Embryonic facial prominence (tissue), 1 donor: ENCODE results near the gene VIL1.
A peak's percentile ranks its signal among the peaks of the same experiment; 100 is the strongest.

ENCODE experiments used
- DNase-seq: peaks from one replicate; pipeline ENCODE4 v3.0.0-alpha.2; 2016; ENCODE audit errors: extremely low spot score

VIL1 gene

GRCh38 chr2:218405086-218405745, 13.7 kb upstream of the VIL1 start:
- DNase-seq: no peak

DNA sequence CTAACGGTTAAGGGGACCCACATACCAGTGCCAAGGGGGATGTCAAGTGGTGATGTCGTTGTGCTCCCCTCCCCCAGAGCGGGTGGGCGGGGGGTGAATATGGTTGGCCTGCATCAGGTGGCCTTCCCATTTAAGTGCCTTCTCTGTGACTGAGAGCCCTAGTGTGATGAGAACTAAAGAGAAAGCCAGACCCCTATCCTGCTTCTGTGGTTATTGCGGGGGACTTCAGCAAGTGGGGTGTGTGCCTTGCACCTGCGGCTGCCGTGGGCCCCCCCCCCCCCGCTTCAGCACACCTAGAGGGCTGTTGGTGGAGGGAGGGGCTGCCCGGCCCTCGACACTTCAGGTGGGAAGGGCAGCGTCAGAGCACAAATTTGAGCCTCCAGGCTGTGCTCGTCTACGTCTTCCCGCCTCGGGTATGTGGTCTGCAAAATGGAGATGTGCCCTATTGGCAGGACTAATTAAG, 13.1 kb upstream of the VIL1 start:
- DNase-seq: no peak

DNA sequence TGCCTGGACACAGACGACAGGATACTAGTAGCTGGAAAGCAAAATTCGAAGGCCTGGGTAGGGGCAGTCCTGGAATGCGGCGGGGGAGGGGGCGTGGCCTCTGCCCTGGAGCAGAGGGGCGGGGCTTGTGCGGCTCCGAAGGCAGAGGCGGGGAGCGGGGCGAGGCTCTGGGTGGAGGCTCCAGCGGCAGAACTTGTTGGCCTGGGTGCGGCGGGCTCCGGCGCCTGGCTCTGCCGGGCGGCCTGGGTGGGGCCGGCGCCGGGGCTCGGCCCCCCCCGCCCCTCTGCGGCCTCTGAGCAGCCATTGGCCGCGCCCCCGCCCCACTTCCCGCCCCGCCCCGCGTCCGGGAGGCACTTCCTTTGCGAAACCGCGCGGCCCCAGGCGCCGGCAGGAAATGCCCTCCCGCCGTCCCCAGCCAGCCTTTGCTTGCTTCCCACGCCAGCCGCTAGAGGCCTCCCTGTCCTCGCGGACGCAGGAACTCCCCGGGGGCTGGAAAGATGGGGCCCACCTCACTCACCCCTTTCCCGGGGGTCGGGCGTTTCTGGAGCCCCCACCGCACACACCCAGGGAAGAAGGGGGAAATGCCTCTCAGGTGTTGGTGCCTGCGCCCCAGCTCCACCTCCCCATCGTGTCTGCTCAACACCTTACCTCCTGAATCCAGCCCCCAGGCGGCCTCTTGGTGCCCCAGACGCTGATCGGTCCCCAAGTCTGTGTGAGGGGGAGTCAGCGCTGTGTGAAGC, 12.5 kb upstream of the VIL1 start:
- DNase-seq: peak; percentile 87

DNA sequence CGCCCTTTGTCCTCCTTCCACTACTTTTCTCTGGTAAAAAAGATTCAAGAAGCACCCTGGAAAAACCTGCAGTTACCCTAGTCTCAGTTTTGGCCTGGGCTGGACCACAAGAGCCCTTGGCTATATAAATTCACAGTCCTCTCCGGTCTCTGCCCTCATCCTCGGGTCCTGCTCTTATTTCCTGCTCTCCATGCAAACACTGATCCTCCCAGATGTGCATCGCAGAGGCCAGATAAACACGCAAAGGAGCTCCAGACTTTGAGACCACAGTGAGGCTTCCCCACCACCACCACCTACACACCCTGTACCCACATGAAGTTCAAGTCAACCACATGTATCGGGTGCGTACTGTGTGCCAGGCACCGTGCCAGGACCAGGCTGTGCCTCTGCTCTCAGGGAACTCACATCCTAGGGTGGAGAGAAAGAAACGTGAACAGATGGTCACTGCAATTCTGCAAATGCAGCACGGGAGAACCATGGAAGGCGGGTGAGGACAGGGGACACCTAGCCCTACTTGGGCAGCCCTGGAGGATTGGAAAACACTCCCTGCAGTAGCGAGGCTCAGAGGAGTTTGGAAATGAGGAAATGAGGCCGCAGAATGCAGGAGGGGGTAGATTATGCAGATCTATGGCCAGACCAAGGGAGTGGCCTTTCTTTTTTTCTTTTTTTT, 11.8 kb upstream of the VIL1 start:
- no peak for DNase-seq

- no peak for DNase-seq
Observed at GRCh38 chr2:218407717-218408116, 11.2 kb upstream of the VIL1 start.

DNA sequence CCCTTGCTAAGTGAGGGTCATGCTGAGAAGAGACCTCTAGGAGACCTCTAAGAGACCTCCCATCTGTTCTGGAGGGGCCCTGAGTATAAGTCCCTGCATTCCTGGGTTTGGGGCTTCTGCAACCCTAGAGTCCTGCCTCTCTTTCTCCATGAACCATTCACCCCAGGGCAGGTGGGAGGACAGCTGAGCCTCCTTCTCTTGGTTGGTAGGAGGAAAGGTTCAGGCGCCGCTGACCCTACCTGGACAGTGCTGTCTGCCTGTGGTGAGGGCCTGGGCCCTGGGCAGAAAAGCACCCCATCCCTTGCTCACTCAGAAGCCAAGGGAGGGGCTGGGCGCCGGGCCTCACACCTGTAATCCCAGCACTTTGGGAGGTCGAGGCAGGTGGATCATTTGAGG, 604 bp upstream of the VIL1 start:
- no peak for DNase-seq

- no peak for DNase-seq
Observed at GRCh38 chr2:218419630-218420216, 800 bp downstream of the VIL1 start.

GRCh38 chr2:218421027-218421426, 2.1 kb downstream of the VIL1 start:
- DNase-seq: no peak

- no peak for DNase-seq
Observed at GRCh38 chr2:218422403-218423086, 3.6 kb downstream of the VIL1 start.

- no peak for DNase-seq
Observed at GRCh38 chr2:218423584-218423983, 4.7 kb downstream of the VIL1 start.

DNA sequence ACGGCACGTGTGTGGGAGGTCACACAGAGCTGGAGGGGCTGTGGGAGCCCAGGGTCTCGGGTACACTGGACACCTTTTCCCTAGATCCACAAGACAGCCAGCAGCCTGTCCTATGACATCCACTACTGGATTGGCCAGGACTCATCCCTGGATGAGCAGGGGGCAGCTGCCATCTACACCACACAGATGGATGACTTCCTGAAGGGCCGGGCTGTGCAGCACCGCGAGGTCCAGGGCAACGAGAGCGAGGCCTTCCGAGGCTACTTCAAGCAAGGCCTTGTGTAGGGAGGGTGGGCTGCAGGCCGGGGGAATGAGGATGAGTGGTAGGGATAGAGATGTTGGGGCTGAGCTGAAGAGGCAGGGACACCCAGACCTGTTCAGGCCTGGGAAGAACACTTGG, 6.6 kb downstream of the VIL1 start:
- DNase-seq: no peak

- no peak for DNase-seq
Observed at GRCh38 chr2:218427741-218428140, 8.8 kb downstream of the VIL1 start.

DNA sequence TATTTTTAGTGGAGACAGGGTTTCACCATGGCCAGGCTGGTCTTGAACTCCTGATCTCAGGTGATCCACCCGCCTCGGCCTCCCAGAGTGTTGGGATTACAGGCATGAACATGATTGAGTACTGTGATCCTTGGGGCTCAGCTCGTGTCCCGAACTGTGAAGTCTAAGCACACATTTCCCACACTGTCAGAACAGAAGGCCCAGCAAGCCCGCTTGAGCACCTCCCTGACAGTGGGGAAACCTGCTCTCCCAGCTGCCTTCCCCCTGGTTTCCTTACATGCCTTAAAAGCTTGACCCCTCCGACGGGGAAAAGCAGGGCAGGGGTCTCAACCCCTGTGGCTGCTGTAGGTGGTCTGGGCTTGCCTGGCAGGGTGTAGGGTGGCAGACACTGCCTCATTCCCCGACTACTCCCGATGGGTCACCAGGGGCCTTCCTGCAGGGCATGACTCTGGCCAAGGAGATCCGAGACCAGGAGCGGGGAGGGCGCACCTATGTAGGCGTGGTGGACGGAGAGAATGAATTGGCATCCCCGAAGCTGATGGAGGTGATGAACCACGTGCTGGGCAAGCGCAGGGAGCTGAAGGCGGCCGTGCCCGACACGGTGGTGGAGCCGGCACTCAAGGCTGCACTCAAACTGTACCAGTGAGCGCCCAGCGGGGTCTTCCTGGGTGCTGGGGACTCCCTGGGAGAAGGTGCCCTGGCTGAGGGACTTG, 10.1 kb downstream of the VIL1 start:
- DNase-seq: no peak

- no peak for DNase-seq
Observed at GRCh38 chr2:218429911-218430692, 11.2 kb downstream of the VIL1 start.

DNA sequence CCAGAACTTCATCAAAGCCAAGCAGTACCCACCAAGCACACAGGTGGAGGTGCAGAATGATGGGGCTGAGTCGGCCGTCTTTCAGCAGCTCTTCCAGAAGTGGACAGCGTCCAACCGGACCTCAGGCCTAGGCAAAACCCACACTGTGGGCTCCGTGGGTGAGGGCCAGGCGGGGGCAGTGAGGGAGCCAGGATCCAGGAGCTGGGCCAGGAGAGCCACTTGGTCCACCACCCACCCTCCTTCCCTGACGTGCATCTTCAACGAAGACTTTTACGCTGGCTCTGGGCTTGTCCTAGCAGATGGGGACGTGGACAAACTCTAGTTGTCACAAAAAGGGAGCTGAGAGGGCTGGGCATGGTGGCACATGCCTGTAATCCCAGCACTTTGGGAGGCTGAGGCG, 11.8 kb downstream of the VIL1 start:
- DNase-seq: no peak

- no peak for DNase-seq
Observed at GRCh38 chr2:218431878-218432277, 13.0 kb downstream of the VIL1 start.

- no peak for DNase-seq
Observed at GRCh38 chr2:218432676-218433365, 13.9 kb downstream of the VIL1 start.

DNA sequence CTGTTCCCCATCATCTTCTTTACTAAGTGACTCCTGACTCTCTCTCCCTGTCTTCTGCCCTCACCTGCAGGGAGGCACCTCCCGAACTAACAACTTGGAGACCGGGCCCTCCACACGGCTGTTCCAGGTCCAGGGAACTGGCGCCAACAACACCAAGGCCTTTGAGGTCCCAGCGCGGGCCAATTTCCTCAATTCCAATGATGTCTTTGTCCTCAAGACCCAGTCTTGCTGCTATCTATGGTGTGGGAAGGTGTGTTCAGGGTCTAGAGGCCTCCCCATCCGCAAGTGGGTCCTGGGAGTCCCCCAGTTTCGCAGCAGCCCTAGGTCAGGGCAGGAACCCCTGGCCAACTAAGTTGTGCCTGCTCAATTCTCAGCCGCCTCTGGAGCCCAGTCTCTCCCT, 15.5 kb downstream of the VIL1 start:
- no peak for DNase-seq

DNA sequence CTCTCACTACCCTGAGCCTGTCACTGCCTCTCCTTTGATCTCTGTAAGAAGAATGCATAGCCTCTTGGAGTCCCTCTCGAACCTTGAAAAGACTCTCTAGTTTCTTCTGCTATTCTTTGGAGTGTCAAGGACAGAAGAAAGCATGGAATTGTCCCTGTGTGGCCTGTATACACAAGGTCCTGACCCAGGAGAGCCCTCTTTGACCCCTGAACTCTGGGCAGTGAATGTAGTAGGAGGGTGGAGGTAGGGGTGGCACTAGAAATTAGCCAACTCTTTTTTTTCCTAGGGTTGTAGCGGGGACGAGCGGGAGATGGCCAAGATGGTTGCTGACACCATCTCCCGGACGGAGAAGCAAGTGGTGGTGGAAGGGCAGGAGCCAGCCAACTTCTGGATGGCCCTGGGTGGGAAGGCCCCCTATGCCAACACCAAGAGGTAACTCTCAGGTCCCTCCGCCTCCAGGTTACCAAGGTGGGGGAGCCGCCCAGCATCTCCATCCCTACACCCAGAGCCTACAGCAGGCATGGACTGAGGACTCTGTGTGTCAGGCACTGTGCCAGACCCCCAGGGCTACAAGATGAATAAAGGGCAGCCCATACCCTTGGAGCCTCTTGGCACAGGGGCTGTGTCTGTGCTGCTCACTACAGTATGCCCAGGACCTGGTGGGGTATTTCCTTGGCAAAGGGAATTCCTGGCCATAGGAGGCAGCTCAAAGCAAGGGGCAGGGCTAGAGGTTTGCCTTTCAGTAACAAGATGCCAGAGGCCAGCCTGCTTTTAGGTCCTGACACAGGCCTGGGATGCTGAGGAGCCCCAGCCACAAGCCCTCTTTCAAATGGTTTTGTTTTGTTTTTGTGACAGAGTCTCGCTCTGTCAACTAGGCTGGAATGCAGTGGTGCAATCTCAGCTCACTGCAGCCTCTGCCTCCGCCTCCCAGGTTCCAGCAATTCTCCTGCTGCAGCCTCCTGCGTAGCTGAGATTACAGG, 16.4 kb downstream of the VIL1 start:
- no peak for DNase-seq
